GM12878 (cell line): Measurements from ENCODE around the gene MACROD2. TPM values are rescaled to one million over a fixed set of nuclear protein-coding genes. Genes with fewer than 3 reads are reported as not detected.

Experiments used
- FOXM1 ChIP-seq: IDR thresholded peaks from 2 replicates; pipeline ENCODE4 v1.6.1; 2012; ENCODE audit warnings: low read depth, mild to moderate bottlenecking, inconsistent platforms, low read length, moderate library complexity
- KAT2A ChIP-seq: conservative IDR thresholded peaks from 2 replicates; pipeline ENCODE4 v1.6.1; 2011; ENCODE audit warnings: low read depth, low read length; ENCODE audit not compliant: control insufficient read depth
- MTA3 ChIP-seq: IDR thresholded peaks from 2 replicates; pipeline ENCODE4 v1.6.1; 2012; ENCODE audit warnings: low read length, inconsistent platforms, borderline replicate concordance
- NBN ChIP-seq: fragments of 450-650 bp; IDR thresholded peaks from 2 replicates; pipeline ENCODE4 v1.6.1; 2016
- POLR2AphosphoS2 ChIP-seq: IDR thresholded peaks from 2 replicates; pipeline ENCODE4 v1.6.1; 2011; ENCODE audit warnings: low read depth, mild to moderate bottlenecking, low read length, improper control_type of control experiment, moderate library complexity
- RELA ChIP-seq: fragments of 450-650 bp; IDR thresholded peaks from 2 replicates; pipeline ENCODE4 v1.8.0; 2014; ENCODE audit warnings: borderline replicate concordance; ENCODE audit not compliant: partially characterized antibody
- SIN3A ChIP-seq: IDR thresholded peaks from 2 replicates; pipeline ENCODE4 v1.6.1; 2012; ENCODE audit warnings: low read depth, low read length, improper control_type of control experiment
- SP1 ChIP-seq: IDR thresholded peaks from one replicate; pipeline ENCODE4 v1.6.1; 2011; ENCODE audit warnings: low read depth, low read length
- TARDBP ChIP-seq: IDR thresholded peaks from 2 replicates; pipeline ENCODE4 v1.6.1; 2016; ENCODE audit warnings: borderline replicate concordance
- WRNIP1 ChIP-seq: IDR thresholded peaks from 2 replicates; pipeline ENCODE4 v1.6.1; 2011; ENCODE audit warnings: low read depth, low read length, improper control_type of control experiment, borderline replicate concordance
- ZBED1 ChIP-seq: IDR thresholded peaks from 2 replicates; pipeline ENCODE4 v1.6.1; 2016; ENCODE audit warnings: borderline replicate concordance
- ZSCAN29 ChIP-seq: fragments of 450-650 bp; IDR thresholded peaks from 2 replicates; pipeline ENCODE4 v1.6.1; 2017; ENCODE audit warnings: mild to moderate bottlenecking, moderate library complexity
- ZZZ3 ChIP-seq: IDR thresholded peaks from 2 replicates; pipeline ENCODE4 v1.6.1; 2011; ENCODE audit warnings: low read depth; ENCODE audit not compliant: control insufficient read depth, insufficient read length
- polyA plus RNA-seq, 11 experiments: library from polyadenylated mRNA; depleted of rRNA in 4 of 11; unstranded in 6 of 11; stranded (reverse) in 5 of 11; fragments of >200 nt; fragmentation: Nextera tagmentation in 4 of 11; fragmentation: Illumina TruSeq in 1 of 11; extraction: Ambion mirVana in 4 of 11; extraction: Trizol in 1 of 11; gene quantifications; 1 replicate in 1 of 11; 2 replicates in 10 of 11; pipeline versions ENCODE4 v1.2.1 to v1.2.3, GENCODE V29; 2011 to 2016; ENCODE audit warnings: inconsistent platforms in 2 of 11, missing spikeins in 2 of 11, low read depth in 1 of 11
- total RNA-seq, 4 experiments: library from RNA; depleted of rRNA in 3 of 4; stranded (reverse); fragments of >200 nt in 3 of 4; fragmentation: Illumina TruSeq in 1 of 4; extraction: Trizol in 1 of 4; gene quantifications; 2 replicates each; pipeline versions ENCODE4 v1.2.1 to v1.2.3, GENCODE V29; 2013 to 2021
- TF ChIP-seq, protein P1 (sequence below): fragments of 450-650 bp; IDR thresholded peaks from 2 replicates; pipeline ENCODE4 v1.6.1; 2017; ENCODE audit warnings: mild to moderate bottlenecking
- TF ChIP-seq, protein P2 (sequence below): fragments of 450-650 bp; IDR thresholded peaks from 2 replicates; pipeline ENCODE4 v1.6.1; 2017; ENCODE audit warnings: mild to moderate bottlenecking, moderate library complexity
- TF ChIP-seq, protein P3 (sequence below): IDR thresholded peaks from 2 replicates; pipeline ENCODE4 v1.6.1; 2011; ENCODE audit warnings: borderline replicate concordance, low read depth, mild to moderate bottlenecking, moderate library complexity, mixed read lengths, low read length; ENCODE audit not compliant: insufficient read depth; ENCODE audit errors: extremely low read length
- TF ChIP-seq, protein P4 (sequence below): IDR thresholded peaks from 2 replicates; pipeline ENCODE4 v1.6.1; 2012; ENCODE audit warnings: low read length, inconsistent platforms
- TF ChIP-seq, protein P5 (sequence below): fragments of 450-650 bp; IDR thresholded peaks from 2 replicates; pipeline ENCODE4 v1.6.1; 2014; ENCODE audit warnings: mild to moderate bottlenecking
- TF ChIP-seq, protein P6 (sequence below): fragments of 450-650 bp; IDR thresholded peaks from 2 replicates; pipeline ENCODE4 v1.6.1; 2017; ENCODE audit warnings: mild to moderate bottlenecking, low read depth, inconsistent platforms; ENCODE audit not compliant: poor library complexity, severe bottlenecking

The MACROD2 gene
- total and polyA plus RNA-seq, 10 of the 15 experiments (the other 5 are each of a cell fraction or from before 2014, with no cell fraction given) = 1.1 to 21.5 (median 2.2) TPM

DNA sequence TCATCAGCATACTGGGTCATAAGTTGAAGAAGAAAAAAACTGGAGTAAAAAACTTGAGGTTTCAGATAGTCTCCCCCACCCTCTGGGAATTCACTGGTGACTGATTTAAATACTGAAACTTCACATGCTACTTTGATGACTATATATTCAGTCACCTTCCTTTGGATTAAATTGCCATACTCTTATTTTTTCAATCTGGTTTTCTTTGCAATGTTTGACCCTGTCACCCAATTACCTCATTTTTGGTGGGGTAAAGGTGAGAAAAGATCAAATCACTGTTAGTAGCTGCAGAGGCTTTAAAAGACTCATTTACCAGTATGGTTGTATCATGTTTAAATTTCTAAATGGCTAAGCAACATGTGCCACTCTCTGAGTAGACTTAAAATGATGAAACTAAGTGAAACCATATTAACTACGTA lies 1204.8 kb downstream of the MACROD2 start (continued):
- TF ChIP-seq, protein P1, sequence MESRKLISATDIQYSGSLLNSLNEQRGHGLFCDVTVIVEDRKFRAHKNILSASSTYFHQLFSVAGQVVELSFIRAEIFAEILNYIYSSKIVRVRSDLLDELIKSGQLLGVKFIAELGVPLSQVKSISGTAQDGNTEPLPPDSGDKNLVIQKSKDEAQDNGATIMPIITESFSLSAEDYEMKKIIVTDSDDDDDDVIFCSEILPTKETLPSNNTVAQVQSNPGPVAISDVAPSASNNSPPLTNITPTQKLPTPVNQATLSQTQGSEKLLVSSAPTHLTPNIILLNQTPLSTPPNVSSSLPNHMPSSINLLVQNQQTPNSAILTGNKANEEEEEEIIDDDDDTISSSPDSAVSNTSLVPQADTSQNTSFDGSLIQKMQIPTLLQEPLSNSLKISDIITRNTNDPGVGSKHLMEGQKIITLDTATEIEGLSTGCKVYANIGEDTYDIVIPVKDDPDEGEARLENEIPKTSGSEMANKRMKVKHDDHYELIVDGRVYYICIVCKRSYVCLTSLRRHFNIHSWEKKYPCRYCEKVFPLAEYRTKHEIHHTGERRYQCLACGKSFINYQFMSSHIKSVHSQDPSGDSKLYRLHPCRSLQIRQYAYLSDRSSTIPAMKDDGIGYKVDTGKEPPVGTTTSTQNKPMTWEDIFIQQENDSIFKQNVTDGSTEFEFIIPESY = no peak
- no peak for TF ChIP-seq POLR2AphosphoS2
- TF ChIP-seq, protein P2, sequence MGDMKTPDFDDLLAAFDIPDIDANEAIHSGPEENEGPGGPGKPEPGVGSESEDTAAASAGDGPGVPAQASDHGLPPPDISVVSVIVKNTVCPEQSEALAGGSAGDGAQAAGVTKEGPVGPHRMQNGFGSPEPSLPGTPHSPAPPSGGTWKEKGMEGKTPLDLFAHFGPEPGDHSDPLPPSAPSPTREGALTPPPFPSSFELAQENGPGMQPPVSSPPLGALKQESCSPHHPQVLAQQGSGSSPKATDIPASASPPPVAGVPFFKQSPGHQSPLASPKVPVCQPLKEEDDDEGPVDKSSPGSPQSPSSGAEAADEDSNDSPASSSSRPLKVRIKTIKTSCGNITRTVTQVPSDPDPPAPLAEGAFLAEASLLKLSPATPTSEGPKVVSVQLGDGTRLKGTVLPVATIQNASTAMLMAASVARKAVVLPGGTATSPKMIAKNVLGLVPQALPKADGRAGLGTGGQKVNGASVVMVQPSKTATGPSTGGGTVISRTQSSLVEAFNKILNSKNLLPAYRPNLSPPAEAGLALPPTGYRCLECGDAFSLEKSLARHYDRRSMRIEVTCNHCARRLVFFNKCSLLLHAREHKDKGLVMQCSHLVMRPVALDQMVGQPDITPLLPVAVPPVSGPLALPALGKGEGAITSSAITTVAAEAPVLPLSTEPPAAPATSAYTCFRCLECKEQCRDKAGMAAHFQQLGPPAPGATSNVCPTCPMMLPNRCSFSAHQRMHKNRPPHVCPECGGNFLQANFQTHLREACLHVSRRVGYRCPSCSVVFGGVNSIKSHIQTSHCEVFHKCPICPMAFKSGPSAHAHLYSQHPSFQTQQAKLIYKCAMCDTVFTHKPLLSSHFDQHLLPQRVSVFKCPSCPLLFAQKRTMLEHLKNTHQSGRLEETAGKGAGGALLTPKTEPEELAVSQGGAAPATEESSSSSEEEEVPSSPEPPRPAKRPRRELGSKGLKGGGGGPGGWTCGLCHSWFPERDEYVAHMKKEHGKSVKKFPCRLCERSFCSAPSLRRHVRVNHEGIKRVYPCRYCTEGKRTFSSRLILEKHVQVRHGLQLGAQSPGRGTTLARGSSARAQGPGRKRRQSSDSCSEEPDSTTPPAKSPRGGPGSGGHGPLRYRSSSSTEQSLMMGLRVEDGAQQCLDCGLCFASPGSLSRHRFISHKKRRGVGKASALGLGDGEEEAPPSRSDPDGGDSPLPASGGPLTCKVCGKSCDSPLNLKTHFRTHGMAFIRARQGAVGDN = no peak
- TF ChIP-seq ZSCAN29 = no peak
- TF ChIP-seq MTA3 = 0 out of 2 replicates have a peak, but pooled peaks have one; percentile 53
- TF ChIP-seq, protein P3, sequence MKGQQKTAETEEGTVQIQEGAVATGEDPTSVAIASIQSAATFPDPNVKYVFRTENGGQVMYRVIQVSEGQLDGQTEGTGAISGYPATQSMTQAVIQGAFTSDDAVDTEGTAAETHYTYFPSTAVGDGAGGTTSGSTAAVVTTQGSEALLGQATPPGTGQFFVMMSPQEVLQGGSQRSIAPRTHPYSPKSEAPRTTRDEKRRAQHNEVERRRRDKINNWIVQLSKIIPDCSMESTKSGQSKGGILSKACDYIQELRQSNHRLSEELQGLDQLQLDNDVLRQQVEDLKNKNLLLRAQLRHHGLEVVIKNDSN = no peak
- TF ChIP-seq, protein P4, sequence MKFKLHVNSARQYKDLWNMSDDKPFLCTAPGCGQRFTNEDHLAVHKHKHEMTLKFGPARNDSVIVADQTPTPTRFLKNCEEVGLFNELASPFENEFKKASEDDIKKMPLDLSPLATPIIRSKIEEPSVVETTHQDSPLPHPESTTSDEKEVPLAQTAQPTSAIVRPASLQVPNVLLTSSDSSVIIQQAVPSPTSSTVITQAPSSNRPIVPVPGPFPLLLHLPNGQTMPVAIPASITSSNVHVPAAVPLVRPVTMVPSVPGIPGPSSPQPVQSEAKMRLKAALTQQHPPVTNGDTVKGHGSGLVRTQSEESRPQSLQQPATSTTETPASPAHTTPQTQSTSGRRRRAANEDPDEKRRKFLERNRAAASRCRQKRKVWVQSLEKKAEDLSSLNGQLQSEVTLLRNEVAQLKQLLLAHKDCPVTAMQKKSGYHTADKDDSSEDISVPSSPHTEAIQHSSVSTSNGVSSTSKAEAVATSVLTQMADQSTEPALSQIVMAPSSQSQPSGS = peak; percentile 84
- TF ChIP-seq, protein P5, sequence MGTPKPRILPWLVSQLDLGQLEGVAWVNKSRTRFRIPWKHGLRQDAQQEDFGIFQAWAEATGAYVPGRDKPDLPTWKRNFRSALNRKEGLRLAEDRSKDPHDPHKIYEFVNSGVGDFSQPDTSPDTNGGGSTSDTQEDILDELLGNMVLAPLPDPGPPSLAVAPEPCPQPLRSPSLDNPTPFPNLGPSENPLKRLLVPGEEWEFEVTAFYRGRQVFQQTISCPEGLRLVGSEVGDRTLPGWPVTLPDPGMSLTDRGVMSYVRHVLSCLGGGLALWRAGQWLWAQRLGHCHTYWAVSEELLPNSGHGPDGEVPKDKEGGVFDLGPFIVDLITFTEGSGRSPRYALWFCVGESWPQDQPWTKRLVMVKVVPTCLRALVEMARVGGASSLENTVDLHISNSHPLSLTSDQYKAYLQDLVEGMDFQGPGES = no peak
- TF ChIP-seq, protein P6, sequence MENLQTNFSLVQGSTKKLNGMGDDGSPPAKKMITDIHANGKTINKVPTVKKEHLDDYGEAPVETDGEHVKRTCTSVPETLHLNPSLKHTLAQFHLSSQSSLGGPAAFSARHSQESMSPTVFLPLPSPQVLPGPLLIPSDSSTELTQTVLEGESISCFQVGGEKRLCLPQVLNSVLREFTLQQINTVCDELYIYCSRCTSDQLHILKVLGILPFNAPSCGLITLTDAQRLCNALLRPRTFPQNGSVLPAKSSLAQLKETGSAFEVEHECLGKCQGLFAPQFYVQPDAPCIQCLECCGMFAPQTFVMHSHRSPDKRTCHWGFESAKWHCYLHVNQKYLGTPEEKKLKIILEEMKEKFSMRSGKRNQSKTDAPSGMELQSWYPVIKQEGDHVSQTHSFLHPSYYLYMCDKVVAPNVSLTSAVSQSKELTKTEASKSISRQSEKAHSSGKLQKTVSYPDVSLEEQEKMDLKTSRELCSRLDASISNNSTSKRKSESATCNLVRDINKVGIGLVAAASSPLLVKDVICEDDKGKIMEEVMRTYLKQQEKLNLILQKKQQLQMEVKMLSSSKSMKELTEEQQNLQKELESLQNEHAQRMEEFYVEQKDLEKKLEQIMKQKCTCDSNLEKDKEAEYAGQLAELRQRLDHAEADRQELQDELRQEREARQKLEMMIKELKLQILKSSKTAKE = peak; percentile 27
- no peak for TF ChIP-seq TARDBP
- no peak for TF ChIP-seq SIN3A
- TF ChIP-seq FOXM1 = peak; percentile 78; the same call in 1 of the 2 replicates
- no peak for TF ChIP-seq NBN
- no peak for TF ChIP-seq ZZZ3
- no peak for TF ChIP-seq WRNIP1
- no peak for TF ChIP-seq KAT2A
- peak; percentile 27; the same call in 1 of the 2 replicates for TF ChIP-seq ZBED1
- no peak for TF ChIP-seq RELA
- TF ChIP-seq SP1 = no peak
